Endodermal cell (in vitro differentiated cells): ENCODE results near the gene TIA1. TPM values are rescaled to one million over a fixed set of nuclear protein-coding genes. Genes with fewer than 3 reads are reported as not detected.
A peak's percentile ranks its signal among the peaks of the same experiment; 100 is the strongest.

ENCODE experiments used
- DNase-seq: peaks from one replicate; pipeline ENCODE4 v3.0.0-alpha.2; 2017
- H3K27ac ChIP-seq: 2 replicates; pipeline ENCODE4 v1.5.1; 2013; ENCODE audit warnings: mild to moderate bottlenecking, low read depth, low read length, moderate library complexity
- H3K27me3 ChIP-seq: 2 replicates; pipeline ENCODE4 v1.6.1; 2013; ENCODE audit warnings: mild to moderate bottlenecking, low read length, moderate library complexity; ENCODE audit not compliant: insufficient read depth, control insufficient read depth, poor library complexity, severe bottlenecking
- H3K36me3 ChIP-seq: 2 replicates; pipeline ENCODE4 v1.7.0; 2013; ENCODE audit warnings: mild to moderate bottlenecking, low read length, moderate library complexity; ENCODE audit not compliant: control insufficient read depth, insufficient read depth
- H3K4me1 ChIP-seq: one replicate; pipeline ENCODE4 v1.7.0; 2013; ENCODE audit warnings: low read length; ENCODE audit not compliant: control insufficient read depth, insufficient read depth
- H3K4me3 ChIP-seq: 2 replicates; pipeline ENCODE4 v1.5.1; 2013; ENCODE audit warnings: mild to moderate bottlenecking, low read length, moderate library complexity
- H3K9ac ChIP-seq: 2 replicates; pipeline ENCODE4 v1.6.1; 2013; ENCODE audit warnings: mild to moderate bottlenecking, low read length, moderate library complexity; ENCODE audit not compliant: poor library complexity, severe bottlenecking; ENCODE audit errors: extremely low read depth
- H3K9me3 ChIP-seq: 2 replicates; pipeline ENCODE4 v1.6.1; 2013; ENCODE audit warnings: mild to moderate bottlenecking, low read length, moderate library complexity; ENCODE audit not compliant: control insufficient read depth
- H3K27ac Mint-ChIP-seq: 2 replicates; pipeline ENCODE4 v1.8.0; 2020; ENCODE audit warnings: mixed read lengths
- H3K27me3 Mint-ChIP-seq: 2 replicates; pipeline ENCODE4 v1.8.0; 2021; ENCODE audit warnings: mild to moderate bottlenecking, mixed read lengths; ENCODE audit not compliant: insufficient read depth
- H3K36me3 Mint-ChIP-seq: 2 replicates; pipeline ENCODE4 v1.8.0; 2020; ENCODE audit warnings: low read depth, mixed read lengths
- H3K4me1 Mint-ChIP-seq: 2 replicates; pipeline ENCODE4 v1.8.0; 2020; ENCODE audit warnings: mixed read lengths
- H3K4me3 Mint-ChIP-seq: 2 replicates; pipeline ENCODE4 v1.8.0; 2020; ENCODE audit warnings: mild to moderate bottlenecking, moderate library complexity, mixed read lengths
- H3K9me3 Mint-ChIP-seq: 2 replicates; pipeline ENCODE4 v1.8.0; 2020; ENCODE audit warnings: mild to moderate bottlenecking, mixed read lengths
- WGBS, 2 experiments: methylation state at CpG; one replicate each; pipeline versions ENCODE4 v1.1.5 to v1.1.7; 2013; ENCODE audit warnings: missing lambda C conversion rate in 2 of 2, mixed read lengths in 1 of 2; ENCODE audit not compliant: insufficient coverage in 1 of 2, insufficient read length in 1 of 2; 5-methylcytosine and 5-hydroxymethylcytosine counted together
- total RNA-seq, 2 donors: library from RNA; stranded (reverse); fragmentation: NEBNext Ultra II Directional in 1 of 2; extraction: Animal tissue kit (Norgen Biotek cat#: 25700) in 1 of 2; gene quantifications; 2 replicates in 1 of 2; 3 replicates in 1 of 2; pipeline ENCODE4 v1.2.1, GENCODE V29; 2021
- TF ChIP-seq, protein P1 (sequence below): fragments of 200-600 bp; sonication (generic); conservative IDR thresholded peaks from 2 replicates; pipeline ENCODE4 v1.5.0; 2021; ENCODE audit warnings: antibody characterized with exemption, mild to moderate bottlenecking

Gene TIA1
- total RNA-seq, 2 donors from 2014 or later, result 217 to 256 TPM

DNA sequence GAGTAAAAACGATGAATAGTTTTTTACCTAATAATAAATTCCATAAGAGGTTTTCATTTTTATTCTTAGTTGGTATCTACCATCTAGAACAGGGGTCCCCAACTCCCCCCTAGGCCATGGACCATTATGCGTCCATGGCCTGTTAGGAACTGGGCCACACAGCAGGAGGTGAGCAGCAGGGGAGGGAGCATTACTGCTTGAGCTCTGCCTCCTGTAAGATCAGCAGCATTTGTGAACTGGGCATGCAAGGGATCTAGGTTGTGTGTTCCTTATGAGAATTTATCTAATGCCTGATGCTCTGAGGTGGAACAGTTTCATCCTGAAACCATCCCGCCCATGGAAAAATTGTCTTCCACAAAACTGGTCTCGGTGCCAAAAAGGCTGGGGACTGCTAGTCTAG, 5.9 kb downstream of the TIA1 start:
- H3K4me3 ChIP-seq, result no peak overlapping the region
- H3K4me1 ChIP-seq, result peaks cover 3% of the 10 kb centered on the region
- H3K27ac ChIP-seq, result no peak overlapping the region
- no peaks in the 10 kb centered on the region for H3K9me3 ChIP-seq
- Mint-ChIP-seq H3K27me3 (no peaks in the 10 kb centered on the region), H3K4me1 (peaks cover 13% of the 10 kb centered on the region), H3K36me3 (peaks cover 50% of the 10 kb centered on the region), H3K4me3 (peak overlapping the region; percentile 17), H3K27ac (peak overlapping the region; percentile 30), H3K9me3 (no peaks in the 10 kb centered on the region)
- TF ChIP-seq, protein P1, sequence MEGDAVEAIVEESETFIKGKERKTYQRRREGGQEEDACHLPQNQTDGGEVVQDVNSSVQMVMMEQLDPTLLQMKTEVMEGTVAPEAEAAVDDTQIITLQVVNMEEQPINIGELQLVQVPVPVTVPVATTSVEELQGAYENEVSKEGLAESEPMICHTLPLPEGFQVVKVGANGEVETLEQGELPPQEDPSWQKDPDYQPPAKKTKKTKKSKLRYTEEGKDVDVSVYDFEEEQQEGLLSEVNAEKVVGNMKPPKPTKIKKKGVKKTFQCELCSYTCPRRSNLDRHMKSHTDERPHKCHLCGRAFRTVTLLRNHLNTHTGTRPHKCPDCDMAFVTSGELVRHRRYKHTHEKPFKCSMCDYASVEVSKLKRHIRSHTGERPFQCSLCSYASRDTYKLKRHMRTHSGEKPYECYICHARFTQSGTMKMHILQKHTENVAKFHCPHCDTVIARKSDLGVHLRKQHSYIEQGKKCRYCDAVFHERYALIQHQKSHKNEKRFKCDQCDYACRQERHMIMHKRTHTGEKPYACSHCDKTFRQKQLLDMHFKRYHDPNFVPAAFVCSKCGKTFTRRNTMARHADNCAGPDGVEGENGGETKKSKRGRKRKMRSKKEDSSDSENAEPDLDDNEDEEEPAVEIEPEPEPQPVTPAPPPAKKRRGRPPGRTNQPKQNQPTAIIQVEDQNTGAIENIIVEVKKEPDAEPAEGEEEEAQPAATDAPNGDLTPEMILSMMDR, result no peak
- WGBS, 2 experiments, result 95 to 96% methylated on average over 3 of the region's 4 CpGs
- no peaks in the 10 kb centered on the region for H3K27me3 ChIP-seq
- no peak overlapping the region for H3K9ac ChIP-seq
- H3K36me3 ChIP-seq, result peaks cover 66% of the 10 kb centered on the region
- DNase-seq, result peak; percentile 59

DNA sequence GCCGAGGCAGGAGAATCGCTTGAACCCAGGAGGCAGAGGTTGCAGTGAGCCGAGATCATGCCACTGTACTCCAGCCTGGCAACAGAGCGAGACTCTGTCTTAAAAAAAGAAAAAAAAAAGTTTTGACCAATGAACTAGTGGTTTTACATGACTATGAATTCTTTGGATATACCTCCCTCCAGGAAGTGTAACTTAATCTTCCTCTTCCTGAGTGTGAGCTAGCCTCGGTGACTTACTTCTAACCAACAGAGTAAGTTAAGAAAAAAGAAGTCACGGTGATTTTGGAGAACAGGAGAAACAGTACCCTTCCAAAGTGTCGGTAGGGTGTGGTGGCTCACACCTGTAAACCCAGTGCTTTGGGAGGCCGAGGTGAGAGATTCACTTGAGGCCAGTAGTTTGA, 7.1 kb downstream of the TIA1 start:
- H3K36me3 Mint-ChIP-seq, result peaks cover 52% of the 10 kb centered on the region
- H3K27me3 ChIP-seq, result no peaks in the 10 kb centered on the region
- H3K9ac ChIP-seq, result no peak overlapping the region
- no peaks in the 10 kb centered on the region for H3K27me3 Mint-ChIP-seq
- H3K9me3 ChIP-seq, result no peaks in the 10 kb centered on the region
- no peak overlapping the region for H3K27ac Mint-ChIP-seq
- H3K4me1 Mint-ChIP-seq, result peaks cover 12% of the 10 kb centered on the region
- H3K9me3 Mint-ChIP-seq, result no peaks in the 10 kb centered on the region
- no peak overlapping the region for H3K4me3 ChIP-seq
- H3K27ac ChIP-seq, result no peak overlapping the region
- TF ChIP-seq, protein P1, result no peak
- H3K4me3 Mint-ChIP-seq, result no peak overlapping the region
- 95 to 98% methylated on average over 5 to 8 of the region's 8 CpGs for WGBS, 2 experiments
- DNase-seq, result no peak
- peaks cover 74% of the 10 kb centered on the region for H3K36me3 ChIP-seq
- peaks cover 3% of the 10 kb centered on the region for H3K4me1 ChIP-seq

DNA sequence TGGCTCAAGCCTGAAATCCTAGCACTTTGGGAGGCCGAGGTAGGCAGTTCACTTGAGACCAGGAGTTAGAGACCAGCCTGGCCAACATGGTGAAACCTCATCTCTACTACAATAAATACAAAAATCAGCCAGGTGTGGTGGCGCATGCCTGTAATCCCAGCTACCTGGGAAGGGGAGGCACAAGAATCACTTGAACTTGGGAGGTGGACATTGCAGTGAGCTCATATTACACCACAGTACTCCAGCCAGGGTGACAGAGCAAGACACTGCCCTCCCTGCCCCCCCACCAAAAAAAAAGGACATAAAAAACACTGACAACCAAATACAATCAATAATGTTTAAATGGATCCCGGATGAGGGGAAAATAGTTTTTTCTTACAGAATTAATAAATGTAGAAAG, 7.8 kb downstream of the TIA1 start:
- peaks cover 8% of the 10 kb centered on the region for H3K4me1 Mint-ChIP-seq
- TF ChIP-seq, protein P1, result no peak
- 95 to 100% methylated on average over 2 of the region's 3 CpGs for whole genome bisulfite sequencing, 2 experiments

More for the DNA sequence above, 7.8 kb downstream of the TIA1 start:
- no peak overlapping the region for H3K27ac ChIP-seq
- Mint-ChIP-seq H3K27ac (no peak overlapping the region), H3K9me3 (no peaks in the 10 kb centered on the region), H3K4me3 (no peak overlapping the region), H3K27me3 (no peaks in the 10 kb centered on the region), H3K36me3 (peaks cover 54% of the 10 kb centered on the region)
- no peak for DNase-seq
- H3K36me3 ChIP-seq, result peaks cover 80% of the 10 kb centered on the region
- H3K27me3 ChIP-seq, result no peaks in the 10 kb centered on the region
- no peak overlapping the region for H3K9ac ChIP-seq
- no peak overlapping the region for H3K4me3 ChIP-seq
- peaks cover 3% of the 10 kb centered on the region for H3K4me1 ChIP-seq
- H3K9me3 ChIP-seq, result no peaks in the 10 kb centered on the region
